Mucosa of descending colon (tissue), 3 donors: ENCODE results near the gene DNM3. TPM values are rescaled to one million over a fixed set of nuclear protein-coding genes. Genes with fewer than 3 reads are reported as not detected.
"Not testable (repeated sequence)": the region's sequence is repeated elsewhere in the genome, so short reads cannot be mapped to it uniquely, and the experiment has no call there.

Experiments
- ATAC-seq: fragments of 200-7000 bp; cut with Tn5 transposase; one replicate; pipeline ENCODE4 v1.9.1; 2020; ENCODE audit warnings: mild to moderate bottlenecking, moderate library complexity
- DNase-seq, 3 donors: peaks; one replicate each; pipeline ENCODE4 v3.0.0-alpha.2; 2020
- H3K36me3 ChIP-seq: fragments of 200-600 bp; one replicate; pipeline ENCODE4 v1.8.0; 2021; ENCODE audit warnings: low read depth, mild to moderate bottlenecking
- H3K4me1 ChIP-seq: fragments of 200-600 bp; one replicate; pipeline ENCODE4 v1.8.0; 2021; ENCODE audit warnings: low read depth, mild to moderate bottlenecking
- H3K4me3 ChIP-seq: fragments of 200-600 bp; one replicate; pipeline ENCODE4 v1.8.0; 2021; ENCODE audit warnings: mild to moderate bottlenecking
- H3K9me3 ChIP-seq: fragments of 200-600 bp; one replicate; pipeline ENCODE4 v1.8.0; 2021; ENCODE audit warnings: mild to moderate bottlenecking
- intact Hi-C, 2 donors: fragments of 100-400 bp; cut with DNase I in 1 of 2; cut with micrococcal nuclease in 1 of 2; formaldehyde crosslinking; loops; one replicate each; pipeline versions ENCODE4 v1.11.0 to v1.11.1; 2022; cut with DNase I, micrococcal nuclease
- total RNA-seq, 3 donors: library from RNA; stranded (reverse); fragmentation: NEBNext Ultra II Directional in 2 of 3; extraction: Animal tissue kit (Norgen Biotek cat#: 25700) in 2 of 3; gene quantifications; one replicate each; pipeline versions ENCODE4 v1.2.1 to v1.2.4, GENCODE V29; 2021 to 2023
- TF ChIP-seq, protein P1 (sequence below): fragments of 200-600 bp; IDR thresholded peaks from one replicate; pipeline ENCODE4 v1.8.0; 2022; ENCODE audit warnings: antibody characterized with exemption, mild to moderate bottlenecking
- donor health status: DM: no; HTN: no; CAD: no; lungs with moderate emphysema.
- donor health status: DM: no; HTN: no; CAD: no.
- donor health status: DM: no; HTN: yes; CAD: no.

Gene DNM3
- total RNA-seq, 3 donors from 2014 or later: 1.4 to 6.4 (median 2.1) TPM

GRCh38 chr1:172299515-172299914 lies 458.2 kb downstream of the DNM3 start:
- intact Hi-C loops: no loop called here
- ATAC-seq (no peak), DNase-seq (no peak)
- H3K9me3 ChIP-seq: no peaks in the 10 kb centered on the region
- TF ChIP-seq, protein P1, sequence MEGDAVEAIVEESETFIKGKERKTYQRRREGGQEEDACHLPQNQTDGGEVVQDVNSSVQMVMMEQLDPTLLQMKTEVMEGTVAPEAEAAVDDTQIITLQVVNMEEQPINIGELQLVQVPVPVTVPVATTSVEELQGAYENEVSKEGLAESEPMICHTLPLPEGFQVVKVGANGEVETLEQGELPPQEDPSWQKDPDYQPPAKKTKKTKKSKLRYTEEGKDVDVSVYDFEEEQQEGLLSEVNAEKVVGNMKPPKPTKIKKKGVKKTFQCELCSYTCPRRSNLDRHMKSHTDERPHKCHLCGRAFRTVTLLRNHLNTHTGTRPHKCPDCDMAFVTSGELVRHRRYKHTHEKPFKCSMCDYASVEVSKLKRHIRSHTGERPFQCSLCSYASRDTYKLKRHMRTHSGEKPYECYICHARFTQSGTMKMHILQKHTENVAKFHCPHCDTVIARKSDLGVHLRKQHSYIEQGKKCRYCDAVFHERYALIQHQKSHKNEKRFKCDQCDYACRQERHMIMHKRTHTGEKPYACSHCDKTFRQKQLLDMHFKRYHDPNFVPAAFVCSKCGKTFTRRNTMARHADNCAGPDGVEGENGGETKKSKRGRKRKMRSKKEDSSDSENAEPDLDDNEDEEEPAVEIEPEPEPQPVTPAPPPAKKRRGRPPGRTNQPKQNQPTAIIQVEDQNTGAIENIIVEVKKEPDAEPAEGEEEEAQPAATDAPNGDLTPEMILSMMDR: no peak
- H3K4me3 ChIP-seq: no peak overlapping the region
- no peaks in the 10 kb centered on the region for H3K4me1 ChIP-seq
- no peaks in the 10 kb centered on the region for H3K36me3 ChIP-seq

DNA sequence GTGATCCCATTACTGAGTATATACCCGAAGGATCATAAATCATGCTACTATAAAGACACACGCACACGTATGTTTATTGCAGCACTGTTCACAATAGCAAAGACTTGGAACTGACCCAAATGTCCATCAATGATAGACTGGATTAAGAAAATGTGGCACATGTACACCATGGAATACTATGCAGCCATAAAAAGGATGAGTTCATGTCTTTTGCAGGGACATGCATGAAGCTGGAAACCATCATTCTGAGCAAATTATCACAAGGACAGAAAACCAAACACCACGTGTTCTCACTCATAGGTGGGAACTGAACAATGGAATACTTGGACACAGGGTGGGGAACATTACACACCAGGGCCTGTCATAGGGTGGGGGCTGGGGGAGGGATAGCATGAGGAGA lies 466.2 kb downstream of the DNM3 start:
- H3K9me3 ChIP-seq, H3K4me3 ChIP-seq, DNase-seq, intact Hi-C loops, H3K36me3 ChIP-seq, H3K4me1 ChIP-seq, ATAC-seq: not testable (repeated sequence)

DNA sequence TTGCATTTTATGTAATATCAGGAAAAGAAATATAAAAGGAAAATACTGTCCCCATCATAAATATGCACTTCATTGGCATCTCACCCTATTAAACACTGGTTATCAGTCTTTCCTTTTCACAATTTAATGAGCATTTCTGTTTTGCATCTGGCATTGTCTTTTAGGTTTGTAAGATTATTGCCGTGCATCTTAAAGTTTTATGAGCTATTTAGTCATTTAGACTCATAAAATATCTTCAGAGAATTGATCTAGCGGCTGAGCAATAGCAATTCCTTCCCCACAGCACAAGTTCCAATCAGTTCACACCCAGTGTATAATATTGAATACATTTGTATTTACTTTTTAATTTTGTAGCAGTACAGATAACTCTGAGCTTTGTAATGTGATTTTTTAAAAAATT lies 466.8 kb downstream of the DNM3 start:
- Histone ChIP-seq H3K9me3 (no peaks in the 10 kb centered on the region), H3K4me3 (no peak overlapping the region), H3K4me1 (no peaks in the 10 kb centered on the region), H3K36me3 (no peaks in the 10 kb centered on the region)
- ATAC-seq (no peak), DNase-seq (no peak)
- TF ChIP-seq, protein P1: no peak
- intact Hi-C loops: no loop called here

GRCh38 chr1:172308577-172308976 lies 467.3 kb downstream of the DNM3 start:
- no peak for ATAC-seq

GRCh38 chr1:172320733-172321132 lies 479.4 kb downstream of the DNM3 start:
- Histone ChIP-seq H3K4me1 (no peaks in the 10 kb centered on the region), H3K9me3 (no peaks in the 10 kb centered on the region), H3K36me3 (no peaks in the 10 kb centered on the region), H3K4me3 (no peak overlapping the region)
- ATAC-seq (no peak), DNase-seq (no peak)
- TF ChIP-seq, protein P1: no peak
- intact Hi-C loops: loop anchor here in 1 of 2 donors (5.0 kb wide), 1 partner anchor 37 kb away; no protein-coding TSS in a partner anchor

More at GRCh38 chr1:172308577-172308976, 467.3 kb downstream of the DNM3 start:
- TF ChIP-seq, protein P1: no peak
- no peaks in the 10 kb centered on the region for H3K4me1 ChIP-seq
- no peaks in the 10 kb centered on the region for H3K36me3 ChIP-seq
- H3K4me3 ChIP-seq: no peak overlapping the region
- no peak for DNase-seq
- intact Hi-C loops: no loop called here
- no peaks in the 10 kb centered on the region for H3K9me3 ChIP-seq

GRCh38 chr1:172321451-172321850 lies 480.2 kb downstream of the DNM3 start:
- ATAC-seq: peak; percentile 28
- Histone ChIP-seq H3K36me3 (no peaks in the 10 kb centered on the region), H3K4me3 (no peak overlapping the region), H3K9me3 (no peaks in the 10 kb centered on the region), H3K4me1 (no peaks in the 10 kb centered on the region)
- TF ChIP-seq, protein P1: no peak
- no peak for DNase-seq
- intact Hi-C loops: loop anchor here in 1 of 2 donors (5.0 kb wide), 1 partner anchor 36 kb away; no protein-coding TSS in a partner anchor
